HG02623 (cell line): ENCODE data around the gene ISLR.

Experiments
- ATAC-seq: cut with Tn5 transposase; IDR thresholded peaks from one replicate; pipeline ENCODE4 v1.9.1; 2021; ENCODE audit warnings: moderate library complexity; ENCODE audit not compliant: unreplicated experiment

ISLR gene

DNA sequence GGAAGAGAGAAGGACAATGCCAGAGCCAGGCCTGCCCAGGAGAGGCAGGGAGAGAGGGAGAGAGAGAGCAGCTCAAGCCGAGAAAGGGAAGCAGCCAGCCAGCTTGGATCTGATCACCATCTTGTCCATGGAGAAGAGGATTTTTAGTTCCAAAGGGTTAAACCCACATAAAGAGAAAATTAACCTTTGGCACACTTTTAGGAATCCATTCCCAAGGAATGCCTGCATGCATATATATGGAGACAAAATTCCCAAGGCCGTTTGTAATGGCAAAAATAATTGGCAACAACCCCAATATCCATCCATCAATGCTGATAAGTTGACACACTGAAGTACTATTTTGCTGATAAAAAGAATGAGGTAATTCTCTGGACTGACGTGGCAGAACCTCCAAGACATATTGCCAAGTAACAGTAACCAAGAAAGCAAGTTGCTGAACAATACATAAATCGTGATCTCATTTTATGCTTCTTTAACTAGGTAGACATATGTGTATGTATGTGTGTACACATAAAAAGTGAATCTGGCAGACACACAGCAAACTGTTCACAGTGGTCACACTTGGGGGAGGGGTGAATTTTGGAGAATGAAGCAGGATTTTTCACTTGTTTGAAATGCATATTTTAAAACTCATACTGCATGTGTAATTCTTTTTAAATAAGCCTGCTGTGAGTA, 36.6 kb downstream of the ISLR start:
- no peak for ATAC-seq

DNA sequence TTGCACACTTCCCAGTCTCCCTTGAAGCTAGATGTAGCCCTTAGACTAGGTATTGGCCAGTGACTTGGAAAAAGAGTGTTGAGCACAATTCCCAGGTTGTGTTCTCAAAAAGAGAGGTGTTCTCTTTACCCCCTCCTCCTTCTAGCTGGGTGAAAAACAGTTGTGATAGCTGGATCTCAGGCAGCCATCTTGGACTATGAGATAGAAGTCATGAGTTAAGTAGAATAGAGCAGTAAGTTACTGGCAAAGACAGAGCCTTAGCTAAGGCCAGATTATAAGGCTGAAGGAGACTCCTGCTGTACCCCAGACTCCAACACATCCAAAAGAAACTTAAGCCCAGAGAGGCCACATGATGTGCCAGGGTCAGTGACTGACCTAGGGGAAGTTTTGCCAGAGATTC, 37.2 kb downstream of the ISLR start:
- no peak for ATAC-seq

DNA sequence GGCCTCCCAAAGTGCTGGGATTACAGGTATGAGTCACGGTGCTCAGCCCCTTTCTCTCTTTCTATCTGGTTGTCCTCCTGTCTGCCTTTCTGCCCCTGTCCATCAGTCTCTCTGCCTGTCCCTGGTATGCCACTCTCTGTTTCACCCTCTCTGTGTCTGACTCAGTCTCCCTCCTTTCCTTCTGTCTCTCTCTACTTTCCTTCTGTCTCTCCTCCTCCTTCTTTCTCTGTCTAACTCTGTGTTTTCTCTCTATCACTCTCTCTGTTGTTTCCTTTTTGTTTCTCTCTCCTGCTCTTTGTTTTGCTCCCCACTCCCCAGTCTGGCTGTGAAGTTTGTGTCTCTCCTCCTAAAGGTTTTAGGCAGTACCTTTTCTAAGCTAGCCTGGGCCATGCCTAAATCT, 38.1 kb downstream of the ISLR start:
- ATAC-seq = no peak

DNA sequence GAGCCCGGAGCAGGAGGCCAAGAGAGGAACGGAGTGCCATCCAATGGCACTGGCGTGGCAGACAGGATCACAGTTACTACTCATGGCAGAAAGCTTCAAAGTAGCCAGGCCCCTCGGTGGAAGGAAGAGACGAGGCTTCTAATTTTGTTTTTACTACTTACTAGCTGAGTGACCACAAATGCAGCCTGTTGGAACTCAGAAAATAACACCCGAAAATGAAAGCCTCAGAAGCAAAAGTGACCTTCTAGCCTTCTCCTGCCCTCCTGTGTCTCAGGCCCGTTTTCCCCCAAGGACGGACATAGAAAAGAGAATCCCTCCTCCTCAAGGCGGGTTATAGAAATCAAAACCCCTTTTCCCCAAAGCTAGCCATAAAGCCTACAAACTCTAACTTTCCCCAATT, 39.0 kb downstream of the ISLR start:
- no peak for ATAC-seq

DNA sequence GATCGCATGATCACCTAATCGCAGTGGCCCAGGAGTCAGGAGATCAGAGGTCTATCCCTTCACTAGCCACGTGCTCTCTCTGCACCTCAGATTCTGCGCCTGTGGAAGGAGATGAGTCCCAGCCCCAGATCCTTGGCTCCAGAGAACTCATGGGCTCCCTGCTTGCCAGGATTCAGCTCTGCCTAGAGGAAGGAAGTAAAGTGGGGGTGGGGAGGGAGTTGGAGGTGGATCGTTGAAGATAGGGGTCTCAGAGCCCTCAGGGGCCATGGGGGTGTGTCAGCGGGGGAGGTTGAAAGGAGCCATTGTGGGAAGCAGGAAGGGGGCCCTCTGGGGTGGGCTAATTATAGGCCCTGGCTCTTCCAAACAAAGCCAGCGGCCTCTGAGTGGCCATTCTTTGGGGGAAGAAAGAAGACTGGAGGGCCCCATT, 40.4 kb downstream of the ISLR start:
- no peak for ATAC-seq

DNA sequence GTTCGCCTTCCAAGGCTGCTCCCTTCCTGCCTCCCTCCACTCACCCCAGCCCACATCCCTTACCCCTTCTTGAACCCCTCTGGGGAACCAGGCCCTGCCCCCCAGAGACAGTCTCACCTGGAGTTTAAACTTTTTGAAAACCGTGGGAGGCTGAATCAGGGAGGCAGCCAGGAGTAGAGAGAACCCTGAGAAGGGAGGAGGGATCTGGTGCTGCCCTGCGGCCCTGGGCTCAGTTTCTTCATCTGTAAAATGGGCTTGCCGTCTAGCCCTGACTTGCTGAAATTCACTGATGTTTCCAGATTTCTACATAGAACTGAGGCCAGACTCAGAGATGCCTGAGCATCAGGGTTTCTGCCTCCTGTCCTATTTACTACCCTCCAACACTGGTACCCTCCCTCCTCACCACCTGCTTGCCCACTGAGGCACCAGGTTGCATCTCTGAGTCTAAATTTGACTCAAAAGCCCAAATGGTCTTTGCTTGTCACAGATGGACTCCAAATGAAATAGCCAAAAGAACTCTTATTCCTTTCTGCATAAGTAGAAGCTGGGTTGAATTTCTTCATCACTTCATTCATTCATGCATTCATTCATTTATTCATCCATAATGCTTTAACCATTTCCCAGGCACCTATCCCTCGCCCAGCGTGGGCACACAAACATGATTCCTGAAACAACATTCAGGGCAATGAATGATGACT, 41.0 kb downstream of the ISLR start:
- no peak for ATAC-seq

DNA sequence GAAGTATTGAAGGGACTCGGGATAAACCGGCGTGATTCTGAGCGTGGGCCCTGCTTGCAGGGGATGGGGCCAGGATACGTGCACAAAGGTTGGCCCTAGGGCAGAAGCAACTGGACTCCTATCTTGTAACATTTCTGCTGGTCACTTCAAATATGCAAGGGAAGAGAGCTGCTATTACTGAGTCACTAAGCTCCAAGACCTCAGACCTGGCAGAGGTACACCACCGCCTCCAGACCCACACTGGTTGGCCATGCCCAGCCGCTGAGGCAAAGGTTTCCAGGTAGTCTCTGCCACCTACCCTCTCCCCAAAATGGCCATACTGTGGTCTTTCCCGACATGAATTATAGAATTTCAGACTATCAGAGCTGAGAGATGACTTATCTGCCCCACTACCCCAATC, 42.4 kb downstream of the ISLR start:
- no peak for ATAC-seq

DNA sequence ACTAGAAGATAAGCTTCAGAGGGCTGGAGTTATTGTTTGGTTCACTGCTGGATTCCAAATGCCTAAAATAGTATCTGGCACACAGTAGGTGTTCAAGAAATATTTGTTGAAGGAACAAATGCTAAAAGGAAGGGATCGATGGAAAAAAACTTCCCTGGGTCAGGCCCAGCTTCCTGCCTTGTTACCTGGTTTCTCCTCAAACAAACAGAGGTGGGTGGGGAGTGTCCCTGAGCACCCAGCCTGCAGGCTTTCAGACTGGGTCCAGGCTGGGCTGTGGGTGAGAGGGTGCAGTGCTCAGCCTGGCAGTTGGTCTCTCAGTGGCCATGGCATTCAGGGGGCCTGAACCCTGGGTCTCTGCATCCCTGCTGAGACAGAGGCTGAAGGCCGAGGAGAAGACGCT, 43.4 kb downstream of the ISLR start:
- ATAC-seq = no peak

DNA sequence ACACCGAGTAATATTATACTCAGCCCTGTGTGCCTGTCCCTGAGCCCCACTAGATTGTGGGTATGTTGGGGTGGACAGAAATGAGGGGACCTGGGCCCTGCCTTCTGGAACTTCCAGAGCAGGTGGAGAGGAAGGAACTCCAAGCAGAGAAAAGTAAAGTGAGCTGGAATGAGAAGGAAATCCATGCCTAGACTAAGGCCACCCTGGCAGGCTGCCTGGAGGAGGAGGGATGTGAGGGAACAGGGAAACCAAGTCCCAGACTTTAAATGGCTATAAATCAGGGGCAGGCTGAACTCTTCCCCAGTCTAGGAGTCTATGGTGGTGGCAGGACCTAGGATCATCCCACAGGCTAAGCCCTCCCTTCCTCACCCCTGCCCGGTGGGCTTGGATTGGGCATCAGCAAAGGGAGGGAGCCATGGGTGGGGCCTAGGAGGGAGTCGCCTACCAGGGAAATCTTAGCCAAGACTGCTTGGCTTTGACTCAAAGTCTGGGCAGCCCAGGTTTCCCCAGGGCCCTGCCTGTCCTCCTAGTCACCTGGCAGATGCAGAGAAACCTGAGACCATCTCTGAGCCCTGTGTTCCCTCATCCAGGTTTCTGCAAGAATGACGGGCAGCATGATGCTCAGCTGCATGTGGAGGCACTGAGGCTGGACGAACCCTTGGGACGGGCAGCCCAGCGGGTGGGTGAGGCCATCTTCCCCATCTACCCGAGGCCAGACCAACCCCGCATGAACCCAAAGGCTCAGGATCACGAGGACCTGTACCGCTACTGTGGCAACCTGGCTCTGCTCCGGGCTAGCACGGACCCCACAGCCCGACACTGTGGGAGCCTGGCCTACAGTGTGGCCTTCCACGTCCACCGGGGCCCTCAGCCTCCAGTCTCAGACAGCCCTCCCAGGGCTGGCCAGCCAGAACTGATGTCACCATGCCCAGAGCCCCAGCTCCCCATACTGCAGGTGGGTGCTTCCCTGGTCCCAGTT, 44.7 kb downstream of the ISLR start:
- no peak for ATAC-seq

DNA sequence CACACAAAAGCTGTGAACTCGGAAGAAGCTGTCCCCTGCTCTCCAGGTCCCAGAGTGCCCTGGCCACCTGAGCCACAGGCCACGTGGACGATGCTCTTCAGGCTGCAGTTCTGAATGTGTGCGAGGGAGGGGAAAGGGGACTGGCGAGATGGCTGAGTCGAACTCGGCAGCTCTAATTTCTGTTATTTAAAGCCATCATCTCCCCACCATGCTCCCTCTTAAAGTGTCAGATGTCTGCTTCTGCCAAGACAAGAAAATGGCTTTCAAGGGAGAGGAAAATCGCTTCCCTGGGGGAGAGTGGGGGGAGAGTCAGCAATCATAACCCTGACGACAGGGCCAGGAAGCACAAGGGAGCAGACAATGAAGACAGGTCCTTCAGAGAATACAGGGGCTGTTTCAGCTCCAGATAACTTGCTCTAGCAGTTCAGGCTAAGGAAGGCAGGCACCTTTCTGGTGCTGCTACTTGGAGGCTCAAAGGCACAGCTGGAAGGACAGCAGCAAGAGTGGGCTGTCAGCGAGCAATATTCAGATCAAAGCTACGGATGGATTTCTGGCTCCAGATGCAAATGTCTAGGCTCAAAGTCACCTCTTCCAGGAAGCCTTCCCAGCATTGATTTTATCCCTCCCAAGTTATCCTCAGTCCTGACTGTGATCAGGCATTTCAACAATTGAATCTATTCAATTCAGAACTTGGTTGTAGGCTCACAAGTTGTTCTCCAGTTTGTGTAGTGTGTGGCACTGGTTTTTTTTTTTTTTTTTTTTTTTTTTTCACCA, 47.2 kb downstream of the ISLR start:
- no peak for ATAC-seq

DNA sequence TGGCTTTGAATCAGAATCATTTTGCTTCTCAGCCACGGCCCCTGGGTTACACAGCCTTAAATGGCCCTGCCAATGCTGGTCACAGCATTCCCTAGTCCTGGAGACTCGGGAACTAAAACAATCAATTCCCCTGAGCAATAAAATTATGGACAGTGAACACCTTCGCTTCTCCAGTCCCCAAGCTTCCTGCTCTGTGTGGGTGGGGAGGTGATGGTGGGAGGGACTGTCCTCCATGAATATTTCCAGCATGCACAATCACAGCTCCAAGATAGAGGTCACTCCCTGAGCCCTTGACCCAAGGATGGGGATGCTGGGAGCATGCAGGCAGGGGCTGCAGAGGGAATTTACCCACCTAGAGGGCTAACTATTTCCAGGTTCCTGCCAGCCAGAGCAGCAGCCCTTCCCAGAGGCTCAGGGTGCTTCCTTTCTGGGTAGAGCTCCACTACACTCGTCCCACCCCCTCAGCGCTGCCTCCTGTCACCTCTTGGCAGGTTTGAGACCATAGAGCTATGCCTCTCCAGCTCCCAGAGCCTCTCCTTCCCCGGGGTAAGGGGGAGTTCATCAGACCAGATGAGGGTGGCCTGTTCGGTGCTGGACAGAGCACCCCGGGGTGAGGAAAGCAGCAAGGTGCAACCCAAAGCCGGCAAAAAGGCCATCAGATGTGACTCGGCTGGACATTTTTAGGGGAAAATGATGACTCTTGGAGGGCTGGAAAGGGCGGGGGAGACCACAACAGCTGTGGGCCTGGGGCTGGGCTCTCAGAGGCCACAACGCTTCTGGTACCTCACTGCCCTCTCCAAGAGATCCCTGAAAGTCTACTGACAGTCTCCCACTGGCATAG, 48.1 kb downstream of the ISLR start:
- no peak for ATAC-seq

DNA sequence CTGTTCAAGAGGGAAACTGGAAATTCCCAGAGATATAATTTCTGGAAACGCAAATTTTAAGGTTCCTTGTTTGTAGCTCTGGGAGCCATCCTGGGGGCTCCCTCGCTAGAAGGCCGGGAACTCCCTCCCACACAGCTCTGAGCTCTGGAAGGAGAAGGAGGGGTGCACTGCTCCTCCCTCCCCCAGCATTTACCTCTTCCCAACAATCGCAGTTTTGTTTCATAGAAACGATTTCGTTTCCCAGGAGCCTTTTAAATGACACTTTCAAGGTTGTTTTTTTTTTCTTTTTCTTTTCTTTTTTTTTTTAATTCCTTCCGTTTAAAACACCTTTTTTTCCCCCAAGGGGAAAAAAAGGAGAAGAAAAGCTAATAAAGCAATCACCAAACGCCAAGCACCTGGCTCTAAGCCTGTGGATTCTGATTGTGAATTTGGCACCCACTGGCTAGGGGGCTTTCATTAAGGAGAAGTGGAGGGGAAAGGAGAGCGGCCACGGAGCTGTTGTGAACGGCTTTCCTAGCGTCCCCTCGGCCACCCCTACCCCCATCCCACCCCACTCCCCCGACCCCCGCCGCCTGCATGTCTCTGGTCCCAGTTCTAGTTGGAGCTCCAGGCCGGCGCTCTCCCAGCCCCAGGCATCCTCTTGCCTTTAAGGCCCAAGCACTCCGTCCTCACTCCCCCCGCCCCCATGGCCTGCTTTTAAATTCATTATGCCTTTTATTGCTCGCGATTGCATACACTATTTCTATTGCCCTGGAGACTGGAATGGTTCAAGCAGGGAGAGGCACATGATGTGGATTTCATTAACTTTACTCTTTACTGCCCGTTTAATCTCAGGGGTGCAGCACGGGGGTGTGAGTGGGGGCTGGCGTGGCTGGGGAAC, 49.0 kb downstream of the ISLR start:
- no peak for ATAC-seq

DNA sequence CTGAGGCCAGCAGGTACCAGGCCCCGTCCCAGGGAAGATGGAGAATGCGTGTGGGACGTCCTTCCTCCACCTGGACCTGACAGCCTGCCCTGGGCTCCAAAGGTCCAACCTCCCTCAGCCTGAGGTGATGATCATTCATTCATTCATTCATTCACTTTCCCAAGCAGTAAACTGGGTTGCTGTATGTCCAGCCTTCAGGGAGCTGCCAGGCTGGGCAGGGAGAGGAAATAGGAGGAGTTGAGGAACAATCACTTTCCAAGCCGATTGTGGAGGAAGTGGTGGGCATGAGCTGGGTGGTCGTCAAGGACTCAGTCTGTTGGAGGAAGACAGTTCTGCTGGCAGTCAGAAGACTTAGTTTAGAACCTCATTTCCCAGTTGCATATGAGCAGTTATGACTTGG, 52.4 kb downstream of the ISLR start:
- ATAC-seq = no peak
